ENCODE results near the gene CCNL2.

DNA sequence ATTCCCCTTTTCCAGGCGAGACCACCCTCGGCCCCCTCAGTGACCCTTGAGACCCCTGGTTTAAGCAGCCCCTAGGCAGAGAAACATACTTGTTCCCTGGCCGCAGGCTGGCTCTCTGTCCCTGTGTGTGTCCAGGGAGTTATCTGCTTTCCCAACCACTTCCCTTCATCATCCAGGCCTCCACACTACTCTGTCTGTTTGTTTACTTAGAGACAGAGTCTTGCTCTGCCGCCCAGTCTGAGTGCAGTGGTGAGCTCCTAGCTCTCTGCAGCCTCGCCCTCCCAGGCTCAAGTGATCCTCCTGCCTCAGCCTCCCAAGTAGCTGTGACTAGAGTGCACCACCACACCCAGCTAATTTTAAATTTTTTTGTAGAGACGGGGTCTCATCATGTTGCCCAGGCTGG is 30.5 kb upstream of the CCNL2 start:
- TF ChIP-seq EZH2phosphoT487 (IDR thresholded peaks at IDR 0.05; ENCODE audit: insufficient read depth, low read depth) (no peak), EZH2 (IDR thresholded peaks at IDR 0.05; ENCODE audit: insufficient read depth, poor library complexity, severe bottlenecking) (no peak)
